ENCODE data around the gene INTU. TPM values are rescaled to one million over a fixed set of nuclear protein-coding genes. Genes with fewer than 3 reads are reported as not detected.
"Not testable (repeated sequence)": the region's sequence is repeated elsewhere in the genome, so short reads cannot be mapped to it uniquely, and the experiment has no call there.

Gene INTU
- 4.1 TPM for total RNA-seq
- long read RNA-seq, full-length matches to known transcripts: 1 of 1 reads
- long read RNA-seq, partial matches to known transcripts: 0 of 1 reads
- long read RNA-seq, other reads (novel, unspliced or antisense): 0 of 1 reads

DNA sequence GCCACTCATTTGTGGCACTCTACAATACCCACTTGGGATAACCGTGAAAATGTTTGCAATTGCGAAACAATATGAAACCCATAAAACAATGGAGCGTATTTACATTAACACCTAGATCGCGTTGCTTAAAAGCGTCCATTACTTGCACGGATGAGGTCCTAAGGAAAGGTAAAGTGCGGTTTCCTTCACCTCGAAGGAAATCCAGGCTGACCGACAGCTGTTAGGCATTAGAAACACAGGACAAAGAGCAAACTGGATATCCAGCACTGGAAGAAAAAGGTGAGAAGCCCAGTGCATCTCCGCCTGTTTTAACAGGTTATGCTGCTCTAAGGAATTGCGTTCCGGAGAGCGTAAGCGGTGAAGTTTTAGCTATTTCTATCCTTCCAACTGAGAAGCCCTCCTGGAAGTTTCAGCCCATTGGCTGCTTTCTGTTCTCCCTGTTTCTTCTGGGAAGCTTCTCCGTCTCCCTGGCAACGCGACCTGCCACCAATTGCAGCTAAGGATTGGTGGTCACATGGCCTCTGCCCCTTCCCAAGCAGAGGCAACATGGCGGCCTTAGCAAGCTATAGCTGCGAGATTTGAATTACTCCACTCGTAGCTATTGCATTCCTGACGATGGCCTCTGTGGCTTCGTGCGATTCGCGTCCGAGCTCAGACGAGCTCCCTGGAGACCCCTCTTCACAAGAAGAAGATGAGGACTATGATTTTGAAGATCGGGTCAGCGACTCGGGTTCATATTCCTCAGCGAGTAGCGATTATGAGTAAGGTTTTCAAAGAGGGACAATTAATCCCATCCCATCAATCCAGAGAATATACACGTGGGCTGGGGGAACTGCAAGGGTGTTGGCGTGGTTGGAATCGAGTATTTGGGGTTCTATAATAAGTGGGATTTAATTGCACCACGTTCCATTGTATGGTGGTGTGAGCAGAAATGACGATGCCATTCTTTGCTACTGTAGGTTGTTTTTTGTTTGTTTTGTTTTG is at the start of gene INTU:
Gene INTU, plus strand, starts transcription at position 538 of the 984 bp plus-strand sequence. Its CDS starts 78 bp downstream, at position 616.
- ATAC-seq: peak; percentile 99
- intact Hi-C loops (cut with DNase I): loop anchor here (5.0 kb wide), 1 partner anchor 150 kb away; the partner anchor contains the start of gene HSPA4L
- peak; percentile 95 for DNase-seq (ENCODE audit: missing footprints)

DNA sequence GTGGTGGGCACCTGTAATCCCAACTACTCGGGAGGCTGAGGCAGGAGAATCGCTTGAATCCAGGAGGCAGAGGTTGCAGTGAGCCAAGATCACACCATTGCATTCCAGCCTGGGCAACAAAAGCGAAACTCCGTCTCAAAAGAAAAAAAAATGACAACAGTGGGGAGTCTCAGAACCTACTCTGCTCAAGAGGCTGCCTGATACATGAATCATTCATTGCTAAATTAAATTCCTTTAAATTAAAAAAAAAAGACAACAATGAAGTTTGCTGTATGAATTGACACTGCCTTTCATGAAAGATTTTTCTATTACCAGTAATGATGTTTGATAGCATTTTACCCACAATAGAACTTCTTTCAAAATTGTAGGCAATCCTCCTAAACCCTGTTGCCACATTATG is 46.3 kb upstream of the INTU start:
- ATAC-seq; intact Hi-C loops (cut with DNase I); DNase-seq (ENCODE audit: missing footprints): not testable (repeated sequence)

DNA sequence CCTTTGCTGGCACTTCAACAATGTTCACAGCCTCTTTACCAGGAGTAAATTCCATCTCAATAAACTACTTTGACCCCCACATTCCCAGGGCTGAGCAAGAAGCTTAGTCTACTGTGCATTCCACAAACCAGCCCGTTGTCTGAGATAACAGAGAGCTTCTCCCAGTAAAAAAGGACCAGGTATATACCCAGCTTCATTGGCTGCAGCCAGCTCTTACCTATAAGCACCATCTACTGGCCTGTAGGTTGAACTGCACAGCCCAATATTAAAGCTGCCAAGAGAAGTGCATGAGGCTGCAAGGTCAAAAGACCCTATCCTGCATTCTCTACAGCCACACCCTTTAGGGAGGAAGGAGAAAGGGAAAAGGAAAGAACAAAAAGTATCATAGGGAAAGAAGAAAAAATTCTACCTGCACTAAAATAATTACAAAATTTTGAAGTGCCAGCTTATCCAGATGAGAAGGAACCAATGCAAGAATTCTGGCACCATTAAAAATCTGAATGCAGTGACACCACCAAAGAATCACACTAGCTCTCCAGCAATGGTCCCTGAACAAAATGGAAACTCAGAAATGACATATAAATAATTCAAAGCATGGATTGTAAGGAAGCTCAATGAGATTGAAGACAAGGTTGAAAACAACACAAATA is 45.7 kb upstream of the INTU start:
- intact Hi-C loops (cut with DNase I): no loop called here
- no peak for DNase-seq (ENCODE audit: missing footprints)
- peak; percentile 44 for ATAC-seq

DNA sequence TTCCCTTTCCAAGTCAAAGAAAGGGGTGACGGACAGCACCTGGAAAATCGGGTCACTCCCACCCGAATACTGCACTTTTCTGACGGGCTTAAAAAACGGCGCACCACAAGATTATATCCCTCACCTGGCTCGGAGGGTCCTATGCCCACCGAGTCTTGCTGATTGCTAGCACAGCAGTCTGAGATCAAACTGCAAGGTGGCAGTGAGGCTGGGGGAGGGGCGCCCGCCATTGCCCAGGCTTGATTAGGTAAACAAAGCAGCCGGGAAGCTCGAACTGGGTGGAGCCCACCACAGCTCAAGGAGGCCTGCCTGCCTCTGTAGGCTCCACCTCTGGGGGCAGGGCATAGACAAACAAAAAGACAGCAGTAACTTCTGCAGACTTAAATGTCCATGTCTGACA is 43.6 kb upstream of the INTU start:
- ATAC-seq; DNase-seq (ENCODE audit: missing footprints); intact Hi-C loops (cut with DNase I): not testable (repeated sequence)

DNA sequence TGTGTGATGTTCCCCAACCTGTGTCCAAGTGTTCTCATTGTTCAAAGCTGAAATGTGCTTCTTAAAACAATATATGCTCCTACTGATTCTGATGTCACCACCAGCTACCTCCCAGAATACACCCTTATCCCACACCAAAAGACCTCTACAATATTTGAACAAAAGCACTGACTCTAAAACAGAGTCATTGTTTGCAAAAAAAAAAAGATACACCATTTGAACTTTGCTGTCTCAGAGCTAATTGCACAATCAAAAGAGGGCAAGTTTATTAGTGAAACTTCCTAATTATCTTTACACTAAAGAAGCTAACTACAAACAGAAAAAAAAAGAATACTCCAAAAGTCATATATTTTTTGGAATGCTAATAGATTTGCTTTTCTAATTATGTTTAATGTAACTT is 34.1 kb upstream of the INTU start:
- intact Hi-C loops (cut with DNase I): no loop called here
- no peak for ATAC-seq
- DNase-seq (ENCODE audit: missing footprints): no peak

DNA sequence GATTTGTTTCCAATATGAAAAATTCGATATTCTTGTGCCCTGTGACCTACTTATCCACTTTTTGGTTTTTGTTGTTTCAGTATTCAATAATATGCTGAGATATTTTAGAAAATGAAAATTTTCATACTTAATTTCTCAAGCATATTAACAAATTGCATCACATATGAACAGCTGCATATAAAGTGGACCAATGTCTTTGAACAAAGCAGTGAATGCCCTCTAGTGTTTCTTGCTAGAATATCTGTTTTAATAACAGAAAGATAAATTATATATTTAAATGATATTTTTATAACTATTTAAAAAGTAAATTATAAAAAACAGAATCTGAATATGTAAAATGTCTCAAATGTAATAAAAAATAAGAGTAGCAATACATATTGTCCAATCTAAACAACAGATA is 31.7 kb upstream of the INTU start:
- no peak for DNase-seq (ENCODE audit: missing footprints)
- no peak for ATAC-seq
- intact Hi-C loops (cut with DNase I): no loop called here

DNA sequence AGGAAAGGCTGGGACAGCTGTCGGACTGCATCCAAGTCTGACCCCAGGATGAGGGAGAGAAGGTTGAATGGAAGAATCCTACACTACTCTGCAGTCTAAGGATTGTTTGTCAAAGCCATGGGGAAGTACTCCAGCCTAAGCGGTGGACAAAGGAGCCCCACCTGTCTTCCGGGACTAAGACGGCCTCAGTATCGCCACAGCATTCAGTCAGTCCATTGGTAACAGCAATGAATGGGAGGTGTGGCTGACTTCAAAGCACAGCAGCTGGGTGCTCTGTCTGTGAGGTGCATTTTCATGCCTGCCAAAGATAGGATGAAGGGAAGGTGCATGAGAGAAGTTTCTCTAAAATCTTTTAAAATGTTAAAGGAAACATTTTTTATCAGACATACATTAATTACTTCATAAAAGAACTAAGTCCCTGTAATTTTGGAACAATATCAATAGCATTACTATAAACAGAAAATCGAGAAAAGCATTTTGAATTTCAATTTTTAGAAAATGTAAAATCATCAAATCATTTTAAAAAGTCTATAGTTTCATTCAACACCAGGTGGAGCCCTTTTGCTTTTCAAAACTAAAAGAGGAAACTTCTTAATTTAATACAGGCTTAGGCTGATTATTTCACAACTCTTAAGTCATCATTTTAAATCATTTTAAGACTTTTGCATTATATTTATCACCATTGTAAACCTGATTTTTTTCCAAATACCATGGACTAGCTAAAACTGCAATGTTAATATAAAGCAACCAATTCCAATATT is 27.6 kb upstream of the INTU start:
- intact Hi-C loops (cut with DNase I): loop anchor here (2.0 kb wide), 1 partner anchor 128 kb away; no protein-coding TSS in a partner anchor
- no peak for ATAC-seq
- no peak for DNase-seq (ENCODE audit: missing footprints)

DNA sequence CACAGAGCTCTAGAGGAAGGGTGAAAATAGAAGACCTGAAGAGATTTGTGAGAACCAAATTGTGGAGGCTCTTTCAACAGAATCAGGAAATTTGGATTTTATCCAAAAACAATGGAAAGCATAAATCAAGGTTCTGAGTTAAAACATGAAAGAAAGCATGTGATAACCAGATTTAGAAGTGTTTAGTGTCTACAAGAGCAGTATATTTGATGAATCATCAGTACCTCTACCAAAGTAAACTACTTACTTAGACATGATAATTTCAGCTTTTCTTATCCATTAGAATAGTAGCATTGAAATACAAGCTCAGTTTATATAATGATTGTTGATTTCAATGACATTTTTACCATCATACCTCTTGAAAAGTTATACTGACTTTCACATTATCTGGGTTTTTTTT is 25.9 kb upstream of the INTU start:
- DNase-seq (ENCODE audit: missing footprints) (no peak), ATAC-seq (no peak)
- intact Hi-C loops (cut with DNase I): no loop called here

DNA sequence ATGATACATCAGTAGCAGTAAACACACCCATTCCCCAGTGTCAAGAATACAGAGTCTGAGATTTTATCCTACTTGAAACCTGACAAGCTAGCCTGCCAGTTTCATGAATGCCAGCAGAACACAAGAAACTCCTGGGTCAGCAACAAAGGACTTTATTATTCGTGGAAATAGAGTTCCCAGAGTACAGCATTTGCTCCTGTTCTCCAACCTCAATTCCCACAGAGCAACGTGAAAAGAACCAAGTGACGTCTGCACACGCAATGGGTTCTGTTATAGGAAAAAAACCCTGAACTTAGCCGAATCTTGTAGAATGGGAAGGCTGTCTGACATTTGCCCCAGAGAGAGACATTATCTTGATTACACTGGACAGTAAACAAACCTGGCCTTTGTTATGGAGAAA is 23.3 kb upstream of the INTU start:
- no peak for DNase-seq (ENCODE audit: missing footprints)
- intact Hi-C loops (cut with DNase I): no loop called here

DNA sequence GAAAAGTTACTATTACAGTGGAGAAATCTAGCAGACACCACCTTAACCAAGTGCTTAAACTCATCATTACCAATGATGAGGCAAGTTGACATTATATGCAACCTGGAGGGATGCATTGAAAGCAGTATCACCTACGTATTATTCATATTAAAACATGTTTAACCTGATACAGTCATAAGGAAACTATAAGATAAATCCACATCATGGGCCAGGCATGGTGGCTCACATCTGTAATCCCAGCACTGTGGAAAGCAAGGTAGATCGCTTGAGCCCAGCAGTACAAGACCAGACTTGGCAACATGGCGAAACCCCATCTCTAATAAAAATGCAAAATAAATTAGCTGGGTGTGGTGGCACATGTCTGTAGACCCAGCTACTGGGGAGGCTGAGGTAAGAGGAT is 22.3 kb upstream of the INTU start:
- DNase-seq (ENCODE audit: missing footprints) (peak; percentile 39), ATAC-seq (no peak)
- intact Hi-C loops (cut with DNase I): no loop called here

More for the DNA sequence above, 23.3 kb upstream of the INTU start:
- no peak for ATAC-seq

DNA sequence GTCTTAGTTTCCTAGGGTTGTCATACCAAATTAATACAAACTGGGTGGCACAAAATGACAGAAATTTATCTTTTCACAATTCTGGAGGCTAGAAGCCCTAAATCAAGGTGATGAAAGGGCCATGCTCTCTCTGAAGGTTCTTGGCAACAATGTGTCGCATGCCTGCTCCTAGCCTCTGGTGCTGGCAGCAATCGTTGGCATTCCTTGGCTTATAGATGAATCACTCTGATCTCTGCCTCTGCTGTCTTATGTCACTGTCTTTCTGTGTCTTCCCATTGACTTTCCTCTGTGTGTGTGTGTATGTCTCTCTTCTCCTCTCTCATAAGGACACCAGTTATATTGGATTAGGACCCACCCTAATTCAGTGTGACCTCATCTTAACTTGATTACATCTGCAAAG is 15.9 kb upstream of the INTU start:
- no peak for ATAC-seq
- intact Hi-C loops (cut with DNase I): no loop called here
- no peak for DNase-seq (ENCODE audit: missing footprints)

DNA sequence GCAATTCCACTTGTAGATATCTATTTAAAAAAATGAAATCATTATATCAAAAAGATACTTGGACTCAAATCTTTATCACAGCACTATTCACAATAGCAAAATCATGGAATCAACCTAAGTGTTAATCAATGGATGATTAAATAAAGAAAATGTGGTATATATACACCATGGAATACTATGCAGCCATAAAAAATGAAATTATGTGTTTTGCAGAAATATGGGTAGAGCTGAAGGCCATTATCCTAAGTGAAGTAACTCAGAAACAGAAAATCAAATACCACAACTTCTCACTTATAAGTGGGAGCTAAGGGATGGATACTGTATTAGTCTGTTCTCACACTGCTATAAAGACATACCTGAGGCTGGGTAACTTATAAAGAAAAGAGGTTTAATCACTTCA is 14.3 kb upstream of the INTU start:
- ATAC-seq: no peak
- intact Hi-C loops (cut with DNase I): no loop called here
- DNase-seq (ENCODE audit: missing footprints): no peak

DNA sequence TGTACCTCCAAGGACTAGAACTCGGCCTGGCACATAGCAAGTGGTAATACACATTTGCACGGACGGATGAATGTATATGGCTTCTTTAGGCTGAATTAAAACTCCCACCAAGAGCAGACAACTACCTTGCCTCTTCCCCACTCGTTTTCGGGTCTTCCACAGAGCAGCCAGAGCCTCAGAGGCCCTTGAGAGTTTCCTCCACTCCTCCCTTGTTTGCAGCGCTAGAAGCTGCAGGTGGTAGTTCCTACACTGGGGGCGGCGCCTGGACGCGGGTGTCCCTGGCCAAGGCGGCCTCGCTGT is 10.2 kb upstream of the INTU start:
- DNase-seq (ENCODE audit: missing footprints) (no peak), ATAC-seq (no peak)
- intact Hi-C loops (cut with DNase I): no loop called here

DNA sequence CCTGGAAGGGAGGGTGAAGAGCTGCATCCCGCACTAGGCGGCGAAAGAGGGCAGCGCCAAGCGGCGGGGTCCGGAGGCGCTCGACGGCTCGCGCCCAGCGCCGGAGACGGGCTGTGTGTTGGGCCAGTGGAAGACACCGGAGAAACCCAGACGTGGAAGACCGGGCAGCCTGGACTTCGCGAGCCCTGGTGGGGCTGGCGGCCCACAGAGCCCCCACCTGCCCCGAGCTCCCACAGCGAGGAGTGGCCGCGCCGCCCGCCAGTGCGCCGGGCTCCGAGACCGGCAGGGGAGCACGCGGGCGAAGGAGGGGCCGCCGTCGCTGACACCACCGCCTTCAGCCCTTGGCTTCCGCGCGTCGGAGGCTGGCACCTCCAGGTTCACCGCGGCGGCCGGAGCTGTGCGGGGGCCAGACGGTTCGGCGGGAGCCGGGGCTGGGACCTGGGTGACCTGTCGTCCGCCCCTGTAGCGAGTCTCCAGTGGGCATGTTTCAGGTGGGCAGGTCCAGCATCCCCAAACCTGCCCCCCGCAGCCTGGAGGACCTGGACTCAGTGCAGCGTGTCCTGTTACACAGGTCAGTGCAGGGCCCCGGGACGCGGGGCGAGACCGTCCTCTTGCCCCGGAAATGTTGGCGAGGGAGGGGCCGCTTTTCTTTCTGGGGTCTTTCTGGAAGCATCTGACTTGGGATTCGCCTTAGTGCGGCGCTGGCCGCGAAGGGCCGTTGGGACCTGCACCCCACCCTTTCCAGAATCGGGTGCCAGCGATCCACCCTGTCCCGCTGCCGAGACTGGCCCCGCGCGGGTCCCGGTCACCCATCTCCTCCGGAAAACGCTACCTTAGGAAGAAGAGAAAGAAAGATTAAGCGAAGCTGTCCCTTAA is 9.6 kb upstream of the INTU start:
- ATAC-seq (peak; percentile 63), DNase-seq (ENCODE audit: missing footprints) (no peak)
- intact Hi-C loops (cut with DNase I): no loop called here

DNA sequence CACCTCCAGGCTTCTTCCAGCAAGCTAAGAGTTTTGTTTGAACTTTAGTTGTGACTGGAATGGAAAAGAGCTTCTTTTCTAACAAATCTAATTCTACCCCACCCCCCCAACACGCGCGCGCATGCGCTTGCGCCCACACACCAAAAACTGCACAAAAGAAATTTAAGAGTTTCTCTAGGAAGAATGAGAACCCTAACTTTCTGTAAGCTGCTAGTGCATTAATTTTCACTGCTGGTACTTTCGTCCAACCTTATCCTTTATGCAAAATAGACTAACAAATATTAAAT is 9.0 kb upstream of the INTU start:
- intact Hi-C loops (cut with DNase I): no loop called here
- no peak for DNase-seq (ENCODE audit: missing footprints)
- ATAC-seq: no peak

DNA sequence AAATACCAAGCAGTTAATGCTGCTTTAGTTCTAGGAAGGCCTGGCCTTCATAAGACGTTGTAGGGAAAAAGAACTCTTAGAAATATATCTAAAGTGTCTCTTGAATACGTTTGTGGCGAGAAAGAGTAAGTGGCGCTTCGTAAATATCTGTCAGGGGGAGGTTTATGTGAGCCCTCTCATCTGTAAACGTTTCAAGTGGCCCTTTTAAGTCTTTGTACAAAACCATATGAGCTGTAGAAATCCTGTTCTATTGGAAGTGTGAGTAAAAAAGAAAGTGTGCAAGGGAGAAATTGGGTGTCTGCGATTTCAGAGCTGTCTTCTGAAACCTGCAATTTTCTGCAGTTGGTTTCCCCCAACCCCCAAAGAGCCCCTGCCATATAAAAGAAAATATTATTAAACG is 8.6 kb upstream of the INTU start:
- no peak for DNase-seq (ENCODE audit: missing footprints)
- ATAC-seq: no peak
- intact Hi-C loops (cut with DNase I): no loop called here

DNA sequence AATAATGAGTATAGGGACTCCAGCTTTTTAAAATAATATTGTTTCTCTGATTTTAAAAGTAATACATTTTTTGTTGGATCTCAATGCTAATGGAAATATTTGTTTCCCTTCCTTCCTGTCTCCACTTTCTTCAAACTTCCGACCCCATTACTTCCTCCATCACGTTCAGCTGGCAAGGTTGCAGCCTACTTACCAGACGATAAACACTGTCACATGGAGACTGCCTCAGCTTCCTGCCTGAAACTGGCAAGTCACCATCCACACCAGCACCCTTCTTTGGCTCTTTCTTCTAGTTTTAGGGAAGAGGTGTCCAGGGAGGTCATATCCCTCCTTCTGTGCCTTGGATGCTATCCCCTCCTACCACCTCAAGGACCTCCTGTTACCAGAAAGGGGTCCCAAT is 3.4 kb upstream of the INTU start:
- intact Hi-C loops (cut with DNase I): no loop called here
- DNase-seq (ENCODE audit: missing footprints): no peak
- no peak for ATAC-seq

DNA sequence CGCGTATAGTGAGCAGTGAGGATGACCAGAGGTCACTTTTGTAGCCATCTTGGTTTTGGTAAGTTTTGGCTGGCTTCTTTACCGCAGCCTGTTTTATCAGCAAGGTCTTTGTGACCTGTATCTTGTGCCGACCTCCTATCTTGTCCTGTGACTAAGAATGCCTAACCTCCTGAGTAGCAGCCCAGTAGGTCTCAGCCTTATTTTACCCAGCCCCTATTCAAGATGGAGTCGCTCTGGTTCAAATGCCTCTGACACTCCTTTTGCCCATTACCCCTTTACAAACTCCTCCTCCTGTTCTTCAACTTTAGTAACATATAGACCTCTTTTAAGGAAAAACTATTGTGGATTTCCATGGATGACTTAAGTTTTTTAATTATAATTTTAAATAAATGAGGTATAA is 2.6 kb upstream of the INTU start:
- DNase-seq (ENCODE audit: missing footprints) (no peak), ATAC-seq (no peak)
- intact Hi-C loops (cut with DNase I): loop anchor here (5.0 kb wide), 1 partner anchor 152 kb away; the partner anchor contains the start of gene HSPA4L

Data from Right ventricle myocardium inferior (tissue), 1 donor.